HEK293 (cell line): Measurements from ENCODE around the gene BBIP1.
A peak's percentile ranks its signal among the peaks of the same experiment; 100 is the strongest.

Experiments used
- CTCF ChIA-PET: fragments of 350-600 bp; formaldehyde crosslinking; extraction: SDS; loops from one replicate; lab custom pipeline; 2021; ENCODE audit warnings: antibody characterized with exemption; lab: Yijun Ruan, JAX
- POLR2A ChIA-PET: fragments of 300-600 bp; formaldehyde crosslinking; extraction: SDS; loops from one replicate; lab custom pipeline; 2020; ENCODE audit warnings: antibody characterized with exemption, inconsistent platforms; lab: Yijun Ruan, JAX
- H3K27ac ChIP-seq: fragments of 200-500 bp; sonication (Bioruptor generic); 2 replicates; pipeline ENCODE4 v1.5.1; 2014; ENCODE audit warnings: low read depth, low read length, control low read depth, inconsistent platforms; ENCODE audit errors: extremely low read depth
- H3K36me3 ChIP-seq, 2 experiments: fragments of 200-500 bp in 1 of 2; sonication (Bioruptor generic) in 1 of 2; 1 replicate in 1 of 2; 2 replicates in 1 of 2; pipeline ENCODE4 v1.5.1; 2014 to 2017; ENCODE audit warnings: inconsistent platforms in 2 of 2, low read length in 2 of 2; ENCODE audit not compliant: control insufficient read depth in 2 of 2, insufficient read depth in 1 of 2
- H3K4me1 ChIP-seq: fragments of 200-500 bp; sonication (Bioruptor generic); 2 replicates; pipeline ENCODE4 v1.5.1; 2014; ENCODE audit warnings: mild to moderate bottlenecking, low read length, inconsistent platforms; ENCODE audit not compliant: control insufficient read depth, insufficient read depth
- H3K4me3 ChIP-seq: 2 replicates; pipeline ENCODE4 v1.5.1; 2011; ENCODE audit warnings: low read depth, mild to moderate bottlenecking, control low read depth, low read length, moderate library complexity
- H3K9me3 ChIP-seq: fragments of 200-500 bp; sonication (Bioruptor generic); 2 replicates; pipeline ENCODE4 v1.5.1; 2014; ENCODE audit warnings: low read depth, low read length, inconsistent platforms; ENCODE audit not compliant: control insufficient read depth, insufficient read depth
- KLF17 ChIP-seq: fragments of 450-650 bp; formaldehyde crosslinking; IDR thresholded peaks from 2 replicates; pipeline ENCODE4 v1.5.1; 2016; ENCODE audit warnings: missing biosample characterization, missing genetic modification characterization
- MEIS1 ChIP-seq: sonication (generic); formaldehyde crosslinking; IDR thresholded peaks from 2 replicates; pipeline ENCODE4 v1.8.1; 2022; ENCODE audit warnings: missing genetic modification reagents, mild to moderate bottlenecking, borderline replicate concordance
- TSHZ1 ChIP-seq: fragments of 450-650 bp; formaldehyde crosslinking; IDR thresholded peaks from 2 replicates; pipeline ENCODE4 v1.5.1; 2016; ENCODE audit warnings: missing biosample characterization, missing genetic modification characterization, borderline replicate concordance
- ZBTB11 ChIP-seq: fragments of 450-650 bp; formaldehyde crosslinking; conservative IDR thresholded peaks from 2 replicates; pipeline ENCODE4 v1.5.1; 2016; ENCODE audit warnings: low read depth, missing biosample characterization, missing genetic modification characterization
- ZFHX2 ChIP-seq: fragments of 450-650 bp; formaldehyde crosslinking; conservative IDR thresholded peaks from 2 replicates; pipeline ENCODE4 v1.5.1; 2016; ENCODE audit warnings: missing biosample characterization, missing genetic modification characterization
- ZNF202 ChIP-seq: fragments of 450-650 bp; formaldehyde crosslinking; IDR thresholded peaks from 2 replicates; pipeline ENCODE4 v1.5.1; 2016; ENCODE audit warnings: missing biosample characterization, missing genetic modification characterization, borderline replicate concordance
- ZNF211 ChIP-seq: fragments of 450-650 bp; formaldehyde crosslinking; IDR thresholded peaks from 2 replicates; pipeline ENCODE4 v1.5.1; 2016; ENCODE audit warnings: low read depth, missing biosample characterization, missing genetic modification characterization
- ZNF239 ChIP-seq: fragments of 450-650 bp; formaldehyde crosslinking; IDR thresholded peaks from 2 replicates; pipeline ENCODE4 v1.5.1; 2016; ENCODE audit warnings: missing biosample characterization, missing genetic modification characterization
- ZNF280C ChIP-seq: fragments of 450-650 bp; formaldehyde crosslinking; IDR thresholded peaks from 2 replicates; pipeline ENCODE4 v1.5.1; 2016; ENCODE audit warnings: missing biosample characterization, missing genetic modification characterization
- ZNF37A ChIP-seq: fragments of 450-650 bp; IDR thresholded peaks from 2 replicates; pipeline ENCODE4 v1.5.1; 2018; ENCODE audit warnings: missing biosample characterization, missing genetic modification characterization
- ZNF416 ChIP-seq: fragments of 450-650 bp; formaldehyde crosslinking; IDR thresholded peaks from 2 replicates; pipeline ENCODE4 v1.5.1; 2016; ENCODE audit warnings: missing biosample characterization, missing genetic modification characterization
- ZNF585B ChIP-seq: fragments of 450-650 bp; formaldehyde crosslinking; IDR thresholded peaks from 2 replicates; pipeline ENCODE4 v1.5.1; 2016; ENCODE audit warnings: missing biosample characterization, missing genetic modification characterization
- ZNF747 ChIP-seq: fragments of 450-650 bp; formaldehyde crosslinking; IDR thresholded peaks from 2 replicates; pipeline ENCODE4 v1.5.1; 2016; ENCODE audit warnings: missing biosample characterization, missing genetic modification characterization
- ZSCAN18 ChIP-seq: fragments of 450-650 bp; formaldehyde crosslinking; IDR thresholded peaks from 2 replicates; pipeline ENCODE4 v1.5.1; 2016; ENCODE audit warnings: missing biosample characterization, missing genetic modification characterization

Gene BBIP1

GRCh38 chr10:110863361-110863760, 55.6 kb downstream of the BBIP1 start:
- POLR2A ChIA-PET, result interaction anchor here (1.0 kb wide), 1 partner anchor 8 kb away, joined by 6 read pairs; the partner anchor contains the start of gene PDCD4
- Histone ChIP-seq H3K4me1 (peaks cover 23% of the 10 kb centered on the region), H3K4me3 (no peak overlapping the region), H3K9me3 (no peaks in the 10 kb centered on the region), H3K27ac (no peak overlapping the region), H3K36me3 (no peaks in the 10 kb centered on the region)
- no peak for TF ChIP-seq ZSCAN18 (tag by site-specific recombination)
- TF ChIP-seq MEIS1, result no peak
- no peak for TF ChIP-seq ZBTB11
- 0 out of 2 replicates have a peak, but pooled peaks have one; percentile 33 for TF ChIP-seq ZNF239 (tag by site-specific recombination)
- no peak for TF ChIP-seq ZNF280C (tag by site-specific recombination)
- TF ChIP-seq, all 188 proteins: peak for 1
- CTCF ChIA-PET, result no interaction called here

GRCh38 chr10:110862961-110863360, 56.0 kb downstream of the BBIP1 start:
- TF ChIP-seq TSHZ1 (tag by site-specific recombination) (no peak), ZNF37A (tag by site-specific recombination) (no peak), ZNF747 (tag by site-specific recombination) (no peak), KLF17 (tag by site-specific recombination) (no peak), ZNF211 (tag by site-specific recombination) (no peak), ZNF585B (tag by site-specific recombination) (no peak), ZFHX2 (tag by site-specific recombination) (no peak), ZNF416 (no peak), ZNF202 (no peak)
- no peak overlapping the region for H3K27ac ChIP-seq
- no peak overlapping the region for H3K4me3 ChIP-seq
- no peaks in the 10 kb centered on the region for H3K9me3 ChIP-seq
- H3K36me3 ChIP-seq, result no peaks in the 10 kb centered on the region
- peaks cover 27% of the 10 kb centered on the region for H3K4me1 ChIP-seq
- CTCF ChIA-PET, result interaction anchor here (1.7 kb wide), 1 partner anchor 115 kb away, joined by 3 read pairs; no protein-coding TSS in a partner anchor
- POLR2A ChIA-PET, result interaction anchor here (1.0 kb wide), 1 partner anchor 9 kb away, joined by 6 read pairs; the partner anchor contains the start of gene PDCD4
